ENCODE data around the gene ADARB2. TPM values are rescaled to one million over a fixed set of nuclear protein-coding genes. Genes with fewer than 3 reads are reported as not detected.

The ADARB2 gene
- polyA plus RNA-seq, 3 donors: not detected

DNA sequence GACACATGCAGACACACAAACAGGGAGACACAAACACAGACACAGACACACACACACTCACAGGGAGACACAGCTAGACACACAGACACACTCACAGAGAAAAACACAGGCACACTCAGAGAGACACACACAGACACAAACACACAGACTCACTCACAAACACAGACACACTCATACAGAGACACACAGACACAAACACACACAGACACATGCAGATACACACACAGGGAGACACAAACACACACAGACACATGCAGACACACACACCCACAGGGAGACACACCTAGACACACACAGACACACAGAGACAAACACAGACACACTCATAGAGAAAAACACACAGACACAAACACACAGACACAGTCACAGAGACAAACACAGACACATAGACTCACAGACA is 67.9 kb downstream of the ADARB2 start:
- no peak overlapping the region for H2AFZ ChIP-seq (ENCODE audit: insufficient read depth, low read depth, low read length, poor library complexity, severe bottlenecking)
- no peak overlapping the region for H3K9ac ChIP-seq (ENCODE audit: insufficient read depth, low read length, poor library complexity, severe bottlenecking)
- no peaks in the 10 kb centered on the region for H3K4me1 ChIP-seq (ENCODE audit: control insufficient read depth in 1 of 2, insufficient read depth in 2 of 2, low read length in 2 of 2)
- H4K20me1 ChIP-seq (ENCODE audit: insufficient read depth, low read length): no peaks in the 10 kb centered on the region
- H3K27me3 ChIP-seq (ENCODE audit: control insufficient read depth in 2 of 2, insufficient read depth in 2 of 2, low read length in 2 of 2): no peaks in the 10 kb centered on the region
- no peak for DNase-seq
- Mint-ChIP-seq H3K4me1 (no peaks in the 10 kb centered on the region), H3K9me3 (peaks cover 0 to 2% (median 0%) of the 10 kb centered on the region in 7 donors), H3K36me3 (no peaks in the 10 kb centered on the region), H3K27me3 (ENCODE audit: low read depth in 3 of 3) (peaks cover 0 to 4% (median 0%) of the 10 kb centered on the region in 3 donors), H3K27ac (no peak overlapping the region), H3K4me3 (no peak overlapping the region)
- H3K79me2 ChIP-seq (ENCODE audit: insufficient read depth, low read length): no peaks in the 10 kb centered on the region
- no peak overlapping the region for H3K4me2 ChIP-seq (replicated peaks; ENCODE audit: extremely low read depth, low read length, poor library complexity, severe bottlenecking)
- no peaks in the 10 kb centered on the region for H3K36me3 ChIP-seq (replicated peaks in 1 of 2; ENCODE audit: control insufficient read depth in 1 of 2, insufficient read depth in 2 of 2, low read length in 2 of 2)
- TF ChIP-seq, protein P1, sequence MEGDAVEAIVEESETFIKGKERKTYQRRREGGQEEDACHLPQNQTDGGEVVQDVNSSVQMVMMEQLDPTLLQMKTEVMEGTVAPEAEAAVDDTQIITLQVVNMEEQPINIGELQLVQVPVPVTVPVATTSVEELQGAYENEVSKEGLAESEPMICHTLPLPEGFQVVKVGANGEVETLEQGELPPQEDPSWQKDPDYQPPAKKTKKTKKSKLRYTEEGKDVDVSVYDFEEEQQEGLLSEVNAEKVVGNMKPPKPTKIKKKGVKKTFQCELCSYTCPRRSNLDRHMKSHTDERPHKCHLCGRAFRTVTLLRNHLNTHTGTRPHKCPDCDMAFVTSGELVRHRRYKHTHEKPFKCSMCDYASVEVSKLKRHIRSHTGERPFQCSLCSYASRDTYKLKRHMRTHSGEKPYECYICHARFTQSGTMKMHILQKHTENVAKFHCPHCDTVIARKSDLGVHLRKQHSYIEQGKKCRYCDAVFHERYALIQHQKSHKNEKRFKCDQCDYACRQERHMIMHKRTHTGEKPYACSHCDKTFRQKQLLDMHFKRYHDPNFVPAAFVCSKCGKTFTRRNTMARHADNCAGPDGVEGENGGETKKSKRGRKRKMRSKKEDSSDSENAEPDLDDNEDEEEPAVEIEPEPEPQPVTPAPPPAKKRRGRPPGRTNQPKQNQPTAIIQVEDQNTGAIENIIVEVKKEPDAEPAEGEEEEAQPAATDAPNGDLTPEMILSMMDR (IDR thresholded peaks at IDR 0.05): no peak
- H3K4me3 ChIP-seq (replicated peaks in 1 of 3; ENCODE audit: low read depth in 2 of 3, low read length in 3 of 3): no peak overlapping the region
- intact Hi-C loops (cut with micrococcal nuclease): no loop called here
- H3K9me3 ChIP-seq (replicated peaks in 1 of 2; ENCODE audit: control insufficient read depth in 1 of 2, insufficient read depth in 1 of 2, low read length in 2 of 2): no peaks in the 10 kb centered on the region
- H3K27ac ChIP-seq (ENCODE audit: low read depth in 1 of 2, low read length in 2 of 2): no peak overlapping the region

- H3K9me3 ChIP-seq (replicated peaks in 1 of 2; ENCODE audit: control insufficient read depth in 1 of 2, insufficient read depth in 1 of 2, low read length in 2 of 2): no peaks in the 10 kb centered on the region
- peaks cover 0 to 2% (median 0%) of the 10 kb centered on the region in 7 donors for H3K9me3 Mint-ChIP-seq
- H3K79me2 ChIP-seq (ENCODE audit: insufficient read depth, low read length): no peaks in the 10 kb centered on the region
- no peak overlapping the region for H3K4me3 Mint-ChIP-seq
- H3K27me3 ChIP-seq (ENCODE audit: control insufficient read depth in 2 of 2, insufficient read depth in 2 of 2, low read length in 2 of 2): no peaks in the 10 kb centered on the region
- H3K36me3 Mint-ChIP-seq: no peaks in the 10 kb centered on the region
- H3K4me1 ChIP-seq (ENCODE audit: control insufficient read depth in 1 of 2, insufficient read depth in 2 of 2, low read length in 2 of 2): no peaks in the 10 kb centered on the region
- no peaks in the 10 kb centered on the region for H3K36me3 ChIP-seq (replicated peaks in 1 of 2; ENCODE audit: control insufficient read depth in 1 of 2, insufficient read depth in 2 of 2, low read length in 2 of 2)
- H3K9ac ChIP-seq (ENCODE audit: insufficient read depth, low read length, poor library complexity, severe bottlenecking): no peak overlapping the region
- H3K4me2 ChIP-seq (replicated peaks; ENCODE audit: extremely low read depth, low read length, poor library complexity, severe bottlenecking): no peak overlapping the region
- no peaks in the 10 kb centered on the region for H4K20me1 ChIP-seq (ENCODE audit: insufficient read depth, low read length)
- H3K27ac Mint-ChIP-seq: no peak overlapping the region
- intact Hi-C loops (cut with micrococcal nuclease): no loop called here
- DNase-seq: no peak
- TF ChIP-seq, protein P1 (IDR thresholded peaks at IDR 0.05): no peak
- no peak overlapping the region for H3K27ac ChIP-seq (ENCODE audit: low read depth in 1 of 2, low read length in 2 of 2)
- H3K4me3 ChIP-seq (replicated peaks in 1 of 3; ENCODE audit: low read depth in 2 of 3, low read length in 3 of 3): no peak overlapping the region
- H2AFZ ChIP-seq (ENCODE audit: insufficient read depth, low read depth, low read length, poor library complexity, severe bottlenecking): no peak overlapping the region
- 76% methylated on average over 2 of the region's 5 CpGs for WGBS (ENCODE audit: insufficient coverage)
- no peaks in the 10 kb centered on the region for H3K4me1 Mint-ChIP-seq
- H3K27me3 Mint-ChIP-seq (ENCODE audit: low read depth in 3 of 3): peaks cover 0 to 4% (median 0%) of the 10 kb centered on the region in 3 donors
Observed at GRCh38 chr10:1668399-1668798, 68.9 kb downstream of the ADARB2 start.
